Esophagus (tissue), 2 donors: ENCODE results near the gene DCST2. TPM values are rescaled to one million over a fixed set of nuclear protein-coding genes. Genes with fewer than 3 reads are reported as not detected.

Experiments used
- H3K27ac ChIP-seq, 2 donors: one replicate each; pipeline ENCODE4 v1.5.1; 2013; ENCODE audit warnings: low read depth in 2 of 2, mild to moderate bottlenecking in 2 of 2, inconsistent platforms in 1 of 2, low read length in 1 of 2, moderate library complexity in 1 of 2
- H3K27me3 ChIP-seq, 2 donors: one replicate each; pipeline ENCODE4 v1.6.1; 2013; ENCODE audit warnings: low read length in 2 of 2, control low read depth in 1 of 2, mild to moderate bottlenecking in 1 of 2; ENCODE audit not compliant: insufficient read depth in 2 of 2, control insufficient read depth in 1 of 2
- H3K36me3 ChIP-seq, 2 donors: one replicate each; pipeline ENCODE4 v1.6.1; 2013; ENCODE audit warnings: low read length in 1 of 2; ENCODE audit not compliant: control insufficient read depth in 2 of 2, insufficient read depth in 2 of 2
- H3K4me1 ChIP-seq, 2 donors: one replicate each; pipeline ENCODE4 v1.6.1; 2013; ENCODE audit warnings: low read length in 1 of 2; ENCODE audit not compliant: control insufficient read depth in 2 of 2, insufficient read depth in 2 of 2
- H3K4me3 ChIP-seq, 2 donors: one replicate each; pipeline ENCODE4 v1.5.1; 2013; ENCODE audit warnings: low read length in 2 of 2, mild to moderate bottlenecking in 2 of 2, low read depth in 1 of 2, moderate library complexity in 1 of 2
- H3K9me3 ChIP-seq, 2 donors: one replicate each; pipeline ENCODE4 v1.6.1; 2013; ENCODE audit warnings: mild to moderate bottlenecking in 2 of 2, low read depth in 1 of 2, low read length in 1 of 2, moderate library complexity in 1 of 2; ENCODE audit not compliant: control insufficient read depth in 2 of 2, insufficient read depth in 1 of 2
- whole genome bisulfite sequencing, 2 donors: extraction: QIAGEN DNeasy Blood & Tissue Kit; methylation state at CpG; one replicate each; pipeline ENCODE4 v1.1.7; 2013; 5-methylcytosine and 5-hydroxymethylcytosine counted together
- polyA plus RNA-seq, 2 donors: library from polyadenylated mRNA; stranded (reverse); fragments of 200-250 nt; gene quantifications; one replicate each; pipeline ENCODE4 v1.2.3, GENCODE V29; 2013
- donor health status: healthy with polysubstance abuse.
- donor health status: Bipolar disorder and iron deficiency.

DCST2 gene
- polyA plus RNA-seq, 2 donors = 1.7 to 10.1 TPM

- Histone ChIP-seq H3K36me3 (peaks cover 2 to 5% of the 10 kb centered on the region in 2 donors), H3K4me3 (peak overlapping the region; percentile 65 to 86), H3K27ac (peak overlapping the region; percentile 98 to 100), H3K27me3 (no peaks in the 10 kb centered on the region), H3K4me1 (peaks cover 15 to 29% of the 10 kb centered on the region in 2 donors), H3K9me3 (no peaks in the 10 kb centered on the region)
- 0 to 5% methylated on average over 28 to 37 of the region's 37 CpGs for WGBS, 2 donors
Observed at GRCh38 chr1:154973344-154974101, 60.1 kb downstream of the DCST2 start.

- WGBS, 2 donors = 19 to 22% methylated on average over 18 of the region's 18 CpGs
- H3K27me3 ChIP-seq = no peaks in the 10 kb centered on the region
- peaks cover 5 to 9% of the 10 kb centered on the region in 2 donors for H3K36me3 ChIP-seq
- H3K27ac ChIP-seq = peak overlapping the region; percentile 98 to 100
- no peaks in the 10 kb centered on the region for H3K9me3 ChIP-seq
- peak overlapping the region in 1 of 2 donors; percentile 86 for H3K4me3 ChIP-seq
- H3K4me1 ChIP-seq = peaks cover 15 to 29% of the 10 kb centered on the region in 2 donors
Observed at GRCh38 chr1:154972517-154973343, 60.9 kb downstream of the DCST2 start.

GRCh38 chr1:154972213-154972516, 61.4 kb downstream of the DCST2 start:
- Histone ChIP-seq H3K27ac (peak overlapping the region; percentile 98 to 100), H3K4me3 (no peak overlapping the region), H3K36me3 (peaks cover 9 to 12% of the 10 kb centered on the region in 2 donors), H3K9me3 (no peaks in the 10 kb centered on the region), H3K27me3 (no peaks in the 10 kb centered on the region), H3K4me1 (peaks cover 15 to 29% of the 10 kb centered on the region in 2 donors)
- 54 to 60% methylated on average over 3 of the region's 3 CpGs for WGBS, 2 donors

GRCh38 chr1:154971341-154971998, 62.1 kb downstream of the DCST2 start:
- Histone ChIP-seq H3K4me1 (peaks cover 15 to 29% of the 10 kb centered on the region in 2 donors), H3K36me3 (peaks cover 9 to 13% of the 10 kb centered on the region in 2 donors), H3K27ac (peak overlapping the region; percentile 93 to 99), H3K27me3 (no peaks in the 10 kb centered on the region), H3K9me3 (no peaks in the 10 kb centered on the region), H3K4me3 (no peak overlapping the region)
- 34 to 35% methylated on average over 10 of the region's 10 CpGs for WGBS, 2 donors

GRCh38 chr1:154970631-154971340, 62.8 kb downstream of the DCST2 start, which contains the start of gene SHC1:
Gene SHC1 (minus strand): TSS chr1:154970747. CDS start chr1:154970526, 221 bp downstream.
- Histone ChIP-seq H3K36me3 (peaks cover 14 to 20% of the 10 kb centered on the region in 2 donors), H3K9me3 (no peaks in the 10 kb centered on the region), H3K4me3 (peak within 1 kb of the TSS; percentile 7 to 13), H3K27me3 (no peaks in the 10 kb centered on the region), H3K27ac (peak within 1 kb of the TSS; percentile 93 to 99), H3K4me1 (peaks cover 15 to 29% of the 10 kb centered on the region in 2 donors)
- WGBS, 2 donors = 13 to 22% methylated on average over 15 of the region's 15 CpGs

GRCh38 chr1:154969860-154970452, 63.6 kb downstream of the DCST2 start:
- H3K4me1 ChIP-seq = peaks cover 15 to 29% of the 10 kb centered on the region in 2 donors
- peak overlapping the region; percentile 1 to 13 for H3K4me3 ChIP-seq
- WGBS, 2 donors = 28 to 38% methylated on average over 22 of the region's 22 CpGs
- H3K36me3 ChIP-seq = peaks cover 20 to 26% of the 10 kb centered on the region in 2 donors
- no peaks in the 10 kb centered on the region for H3K27me3 ChIP-seq
- H3K27ac ChIP-seq = peak overlapping the region; percentile 93 to 99
- no peaks in the 10 kb centered on the region for H3K9me3 ChIP-seq

GRCh38 chr1:154969246-154969645, 64.3 kb downstream of the DCST2 start:
- Histone ChIP-seq H3K27ac (peak overlapping the region in 1 of 2 donors; percentile 99), H3K27me3 (no peaks in the 10 kb centered on the region), H3K36me3 (peaks cover 20 to 30% of the 10 kb centered on the region in 2 donors), H3K4me1 (peaks cover 15 to 29% of the 10 kb centered on the region in 2 donors), H3K4me3 (peak overlapping the region in 1 of 2 donors; percentile 13), H3K9me3 (no peaks in the 10 kb centered on the region)
- 64 to 68% methylated on average over 5 of the region's 5 CpGs for WGBS, 2 donors

- Histone ChIP-seq H3K36me3 (peaks cover 20 to 30% of the 10 kb centered on the region in 2 donors), H3K27me3 (no peaks in the 10 kb centered on the region), H3K9me3 (no peaks in the 10 kb centered on the region), H3K4me1 (peaks cover 15 to 29% of the 10 kb centered on the region in 2 donors), H3K4me3 (no peak overlapping the region), H3K27ac (peak overlapping the region; percentile 31 to 99)
- WGBS, 2 donors = 81 to 87% methylated on average over 2 to 3 of the region's 3 CpGs
Observed at GRCh38 chr1:154968731-154969130, 64.8 kb downstream of the DCST2 start.
